Retinal pigment epithelial cell (primary cell): ENCODE data around the gene SFTPB.

ENCODE experiments used
- DNase-seq: peaks from one replicate; pipeline ENCODE4 v3.0.0-alpha.2; 2010; ENCODE audit warnings: low read depth
- H3K4me3 ChIP-seq: 2 replicates; pipeline ENCODE4 v1.5.1; 2011; ENCODE audit warnings: mild to moderate bottlenecking, low read length, control low read depth, moderate library complexity
- TF ChIP-seq, protein P1 (sequence below): conservative IDR thresholded peaks from 2 replicates; pipeline ENCODE4 v1.5.1; 2011; ENCODE audit warnings: low read depth, low read length, control low read depth, inconsistent platforms

SFTPB gene

DNA sequence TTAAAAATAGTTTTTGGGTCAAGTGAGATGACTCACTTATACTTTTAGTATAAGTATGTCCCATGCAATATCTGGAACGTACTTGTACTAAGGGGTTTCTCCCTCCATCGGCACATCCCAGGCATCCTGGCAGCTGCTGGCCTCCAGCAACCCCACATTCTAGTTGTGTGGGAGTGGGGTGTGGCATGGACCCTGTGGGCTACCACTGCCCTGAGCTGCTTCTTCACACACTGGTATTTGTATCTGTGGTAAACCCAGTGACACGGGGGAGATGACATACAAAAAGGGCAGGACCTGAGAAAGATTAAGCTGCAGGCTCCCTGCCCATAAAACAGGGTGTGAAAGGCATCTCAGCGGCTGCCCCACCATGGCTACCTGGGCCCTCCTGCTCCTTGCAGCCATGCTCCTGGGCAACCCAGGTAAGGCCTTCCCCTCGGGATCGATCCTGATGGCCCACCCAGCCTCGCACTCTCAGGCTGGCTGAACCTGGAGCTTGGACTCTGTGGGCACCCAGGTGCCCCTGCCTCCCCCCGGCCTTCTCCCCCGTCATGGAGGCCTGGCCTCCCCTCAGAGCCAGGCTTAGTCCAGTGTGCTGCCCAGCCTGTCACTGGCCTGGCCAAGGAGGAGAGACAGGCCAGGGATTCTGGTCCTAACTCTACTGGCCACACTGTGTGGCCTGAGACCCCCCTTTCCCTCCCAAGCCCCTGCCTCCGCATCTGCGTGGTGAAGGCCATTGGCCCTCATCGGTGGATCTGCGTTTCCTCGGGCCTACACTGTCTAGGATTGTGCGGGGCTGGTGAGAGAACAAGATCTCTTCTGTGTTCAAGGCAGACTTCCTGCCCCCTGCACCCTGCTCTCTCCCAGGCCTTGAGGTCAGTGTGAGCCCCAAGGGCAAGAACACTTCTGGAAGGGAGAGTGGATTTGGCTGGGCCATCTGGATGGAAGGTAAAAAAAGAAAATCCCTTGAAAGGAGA lies 26.3 kb upstream of the SFTPB start, which contains the start of gene GNLY:
Gene GNLY (plus strand): TSS at position 307 of the 974 bp plus-strand sequence. CDS start 61 bp downstream, at position 368.
- no peak within 1 kb of the TSS for H3K4me3 ChIP-seq
- TF ChIP-seq, protein P1, sequence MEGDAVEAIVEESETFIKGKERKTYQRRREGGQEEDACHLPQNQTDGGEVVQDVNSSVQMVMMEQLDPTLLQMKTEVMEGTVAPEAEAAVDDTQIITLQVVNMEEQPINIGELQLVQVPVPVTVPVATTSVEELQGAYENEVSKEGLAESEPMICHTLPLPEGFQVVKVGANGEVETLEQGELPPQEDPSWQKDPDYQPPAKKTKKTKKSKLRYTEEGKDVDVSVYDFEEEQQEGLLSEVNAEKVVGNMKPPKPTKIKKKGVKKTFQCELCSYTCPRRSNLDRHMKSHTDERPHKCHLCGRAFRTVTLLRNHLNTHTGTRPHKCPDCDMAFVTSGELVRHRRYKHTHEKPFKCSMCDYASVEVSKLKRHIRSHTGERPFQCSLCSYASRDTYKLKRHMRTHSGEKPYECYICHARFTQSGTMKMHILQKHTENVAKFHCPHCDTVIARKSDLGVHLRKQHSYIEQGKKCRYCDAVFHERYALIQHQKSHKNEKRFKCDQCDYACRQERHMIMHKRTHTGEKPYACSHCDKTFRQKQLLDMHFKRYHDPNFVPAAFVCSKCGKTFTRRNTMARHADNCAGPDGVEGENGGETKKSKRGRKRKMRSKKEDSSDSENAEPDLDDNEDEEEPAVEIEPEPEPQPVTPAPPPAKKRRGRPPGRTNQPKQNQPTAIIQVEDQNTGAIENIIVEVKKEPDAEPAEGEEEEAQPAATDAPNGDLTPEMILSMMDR, result no peak
- no peak for DNase-seq

GRCh38 chr2:85692039-85692645 lies 24.1 kb upstream of the SFTPB start:
- TF ChIP-seq, protein P1, result no peak
- no peak for DNase-seq
- H3K4me3 ChIP-seq, result no peak overlapping the region

DNA sequence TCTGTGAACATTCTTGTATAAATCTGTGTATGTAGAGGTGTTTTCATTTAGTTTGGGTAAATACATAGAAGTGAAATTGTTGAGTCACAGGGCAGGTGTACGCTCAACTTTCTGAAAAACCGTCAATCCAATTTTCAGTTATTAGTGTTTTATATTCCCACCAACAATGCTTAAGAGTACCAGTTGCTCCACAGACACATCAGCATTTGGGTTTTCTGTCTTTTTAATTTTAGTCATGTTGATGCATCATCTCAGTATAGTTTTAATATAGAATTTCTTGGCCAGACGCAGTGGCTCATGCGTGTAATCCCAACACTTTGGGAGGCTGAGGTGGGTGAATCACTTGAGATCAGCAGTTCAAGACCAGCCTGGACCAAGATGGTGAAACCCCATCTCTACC lies 22.9 kb upstream of the SFTPB start:
- H3K4me3 ChIP-seq, result no peak overlapping the region
- DNase-seq, result no peak
- TF ChIP-seq, protein P1, result no peak

- no peak overlapping the region for H3K4me3 ChIP-seq
- no peak for DNase-seq
- TF ChIP-seq, protein P1, result no peak
Measured at GRCh38 chr2:85684806-85685205, 16.8 kb upstream of the SFTPB start.

GRCh38 chr2:85684380-85684779 lies 16.4 kb upstream of the SFTPB start:
- TF ChIP-seq, protein P1, result no peak
- H3K4me3 ChIP-seq, result no peak overlapping the region
- no peak for DNase-seq

DNA sequence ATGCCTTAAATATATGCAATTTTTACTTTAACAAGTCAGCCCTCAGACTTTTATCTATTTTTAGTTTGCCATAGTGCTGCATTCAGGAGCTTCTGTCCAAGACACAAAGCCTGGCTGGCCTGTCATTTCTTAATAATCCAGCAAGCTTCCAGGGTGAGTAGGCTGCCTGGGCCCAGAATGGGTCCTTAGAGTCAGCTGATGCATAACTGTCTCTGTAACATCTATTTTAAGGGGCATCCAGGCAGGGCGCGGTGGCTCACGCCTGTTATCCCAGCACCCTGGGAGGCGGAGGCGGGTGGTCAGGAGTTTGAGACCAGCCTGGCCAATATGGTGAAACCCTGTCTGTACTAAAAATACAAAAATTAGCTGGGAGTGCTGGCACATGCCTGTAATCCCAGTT lies 14.4 kb upstream of the SFTPB start:
- H3K4me3 ChIP-seq, result no peak overlapping the region
- TF ChIP-seq, protein P1, result no peak
- no peak for DNase-seq
